Spleen (tissue), 11 donors: ENCODE results near the gene ATP10B. TPM values are rescaled to one million over a fixed set of nuclear protein-coding genes. Genes with fewer than 3 reads are reported as not detected.

Source experiments
- DNase-seq: peaks from one replicate; pipeline ENCODE4 v3.0.0-alpha.2; 2020
- H3K27ac ChIP-seq, 8 donors: fragments of 200-600 bp; sonication (generic) in 7 of 8; 1 replicate in 4 of 8; 2 replicates in 4 of 8; pipeline versions ENCODE4 v1.5.0 to v1.8.0; 2016 to 2021; ENCODE audit warnings: inconsistent platforms in 4 of 8, mild to moderate bottlenecking in 4 of 8, moderate library complexity in 1 of 8
- H3K27me3 ChIP-seq, 7 donors: fragments of 200-600 bp; sonication (generic) in 6 of 7; replicated peaks in 1 of 7; 1 replicate in 4 of 7; 2 replicates in 3 of 7; pipeline versions ENCODE4 v1.5.0 to v1.8.0; 2016 to 2021; ENCODE audit warnings: inconsistent platforms in 3 of 7, mild to moderate bottlenecking in 1 of 7
- H3K36me3 ChIP-seq, 6 donors: fragments of 200-600 bp; sonication (generic) in 5 of 6; 1 replicate in 4 of 6; 2 replicates in 2 of 6; pipeline versions ENCODE4 v1.5.0 to v1.8.0; 2016 to 2021; ENCODE audit warnings: inconsistent platforms in 2 of 6
- H3K4me1 ChIP-seq, 6 donors: fragments of 200-600 bp; sonication (generic) in 5 of 6; 1 replicate in 3 of 6; 2 replicates in 3 of 6; pipeline versions ENCODE4 v1.5.0 to v1.8.0; 2016 to 2021; ENCODE audit warnings: inconsistent platforms in 3 of 6
- H3K4me3 ChIP-seq, 8 donors: fragments of 200-600 bp; sonication (generic) in 7 of 8; 1 replicate in 4 of 8; 2 replicates in 4 of 8; pipeline versions ENCODE4 v1.5.0 to v1.8.0; 2016 to 2021; ENCODE audit warnings: inconsistent platforms in 4 of 8, mild to moderate bottlenecking in 4 of 8, moderate library complexity in 2 of 8
- H3K9me3 ChIP-seq, 8 donors: fragments of 200-600 bp; sonication (generic) in 7 of 8; 1 replicate in 4 of 8; 2 replicates in 4 of 8; pipeline versions ENCODE4 v1.5.0 to v1.8.0; 2016 to 2021; ENCODE audit warnings: inconsistent platforms in 4 of 8
- CTCF ChIP-seq, 11 experiments: fragments of 200-600 bp in 7 of 11; fragments of 450-650 bp in 4 of 11; sonication (generic) in 4 of 11; IDR thresholded peaks in 8 of 11; conservative IDR thresholded peaks in 3 of 11; 1 replicate in 7 of 11; 2 replicates in 4 of 11; pipeline versions ENCODE4 v1.4.0 to v1.8.0; 2016 to 2021; ENCODE audit warnings: antibody characterized with exemption in 11 of 11, inconsistent platforms in 4 of 11, mild to moderate bottlenecking in 1 of 11
- POLR2A ChIP-seq, 3 donors: fragments of 450-650 bp; IDR thresholded peaks; one replicate each; pipeline ENCODE4 v1.5.1; 2017; ENCODE audit warnings: antibody characterized with exemption in 3 of 3, mild to moderate bottlenecking in 1 of 3
- POLR2AphosphoS5 ChIP-seq, 3 donors: sonication (generic); formaldehyde crosslinking; IDR thresholded peaks; one replicate each; pipeline ENCODE4 v1.5.1; 2017; ENCODE audit warnings: antibody characterized with exemption in 3 of 3
- WGBS, 5 donors: extraction: QIAGEN DNeasy Blood & Tissue Kit in 3 of 5; methylation state at CpG; one replicate each; pipeline versions ENCODE4 v1.1.5 to v1.1.7; 2013 to 2018; 5-methylcytosine and 5-hydroxymethylcytosine counted together
- intact Hi-C: fragments of 100-400 bp; cut with DNase I; formaldehyde crosslinking; loops from one replicate; pipeline ENCODE4 v1.15.0; 2023; ENCODE audit warnings: low total_unique reads
- polyA plus RNA-seq, 3 donors: library from polyadenylated mRNA; stranded (reverse); fragments of 200-250 nt; gene quantifications; one replicate each; pipeline ENCODE4 v1.2.1, GENCODE V29; 2013
- total RNA-seq, 7 donors: library from RNA; depleted of rRNA in 3 of 7; stranded (reverse); fragments of >200 nt in 3 of 7; fragmentation: NEBNext Ultra II Directional in 4 of 7; extraction: Animal tissue kit (Norgen Biotek cat#: 25700) in 4 of 7; gene quantifications; one replicate each; pipeline versions ENCODE4 v1.1.0 to v1.2.1, GENCODE V29; 2016 to 2021
- donor health status: healthy with polysubstance abuse.
- donor health status: DM: no; HTN: no; CAD: no; lungs with moderate emphysema.
- donor health status: DM: no; HTN: no; CAD: no.
- donor health status: Bipolar disorder and iron deficiency.
- donor health status: healthy.
- donor health status: DM: no; HTN: no; CAD: no.
- donor health status: DM: yes; HTN: yes; CAD: no.

ATP10B gene
- total and polyA plus RNA-seq, 10 donors: 0.06 TPM; not detected in 9

DNA sequence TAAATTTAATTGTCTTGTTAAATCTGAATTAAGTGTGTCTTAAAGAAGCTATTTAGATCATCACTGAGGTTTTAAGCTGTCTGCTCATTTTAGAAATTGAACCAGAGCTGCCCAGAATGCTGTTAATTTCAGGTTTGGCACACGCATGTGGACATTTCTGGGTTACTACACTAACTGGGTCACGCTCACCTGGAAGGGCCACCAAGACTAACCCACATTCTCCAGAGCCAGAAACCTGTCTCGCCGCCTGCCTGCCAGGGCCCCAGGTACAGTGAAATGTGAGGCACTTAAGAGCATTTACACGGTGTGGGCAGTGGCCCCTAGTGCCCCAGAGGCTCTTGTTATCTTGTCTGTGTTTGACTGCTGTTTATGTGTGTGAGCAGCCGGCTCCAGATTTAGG, 46.6 kb downstream of the ATP10B start:
- Histone ChIP-seq H3K36me3 (no peaks in the 10 kb centered on the region), H3K27me3 (no peaks in the 10 kb centered on the region), H3K4me3 (no peak overlapping the region), H3K9me3 (no peaks in the 10 kb centered on the region), H3K27ac (no peak overlapping the region), H3K4me1 (no peaks in the 10 kb centered on the region)
- WGBS, 5 donors: 74 to 89% (median 82%) methylated on average over 6 of the region's 6 CpGs
- TF ChIP-seq POLR2A (IDR thresholded peaks at IDR 0.05) (no peak), CTCF (IDR thresholded peaks at IDR 0.05 in 8 of 11, conservative IDR thresholded peaks at IDR 0.05 in 3 of 11) (no peak), POLR2AphosphoS5 (IDR thresholded peaks at IDR 0.05) (no peak)
- no peak for DNase-seq
- intact Hi-C loops: no loop called here

DNA sequence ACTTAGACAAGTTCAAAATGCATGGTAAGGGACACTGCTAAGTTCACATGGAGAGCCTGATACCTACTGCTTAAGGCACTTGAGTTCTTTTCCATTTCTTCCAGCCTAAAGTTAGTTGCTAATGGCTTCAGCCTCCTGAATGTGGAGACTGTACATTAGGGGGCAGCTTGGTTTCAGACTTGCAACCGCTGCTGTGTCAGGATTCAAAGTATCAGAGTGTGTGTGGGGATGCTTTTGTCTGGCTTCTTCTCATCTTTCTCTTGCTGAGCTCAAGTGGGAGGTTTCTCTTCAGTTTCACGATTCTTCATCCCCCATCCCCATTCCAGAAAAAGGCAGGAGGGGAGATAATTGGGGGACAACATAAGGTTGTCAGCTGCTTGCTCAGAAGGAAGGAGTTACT, 49.4 kb downstream of the ATP10B start:
- no peak overlapping the region for H3K27ac ChIP-seq
- DNase-seq: no peak
- no peaks in the 10 kb centered on the region for H3K36me3 ChIP-seq
- H3K4me1 ChIP-seq: no peaks in the 10 kb centered on the region
- intact Hi-C loops: no loop called here
- H3K27me3 ChIP-seq: no peaks in the 10 kb centered on the region
- H3K9me3 ChIP-seq: no peaks in the 10 kb centered on the region
- 56 to 85% (median 67%) methylated on average over 2 of the region's 2 CpGs for WGBS, 5 donors
- no peak for TF ChIP-seq POLR2AphosphoS5 (IDR thresholded peaks at IDR 0.05)
- no peak overlapping the region for H3K4me3 ChIP-seq

- TF ChIP-seq CTCF (IDR thresholded peaks at IDR 0.05 in 8 of 11, conservative IDR thresholded peaks at IDR 0.05 in 3 of 11) (no peak), POLR2A (IDR thresholded peaks at IDR 0.05) (no peak), POLR2AphosphoS5 (IDR thresholded peaks at IDR 0.05) (no peak)
- H3K4me3 ChIP-seq: no peak overlapping the region
- 77 to 90% (median 80%) methylated on average over 4 of the region's 4 CpGs for WGBS, 5 donors
- intact Hi-C loops: no loop called here
- no peak overlapping the region for H3K27ac ChIP-seq
- H3K9me3 ChIP-seq: no peaks in the 10 kb centered on the region
- no peaks in the 10 kb centered on the region for H3K4me1 ChIP-seq
- no peaks in the 10 kb centered on the region for H3K36me3 ChIP-seq
- no peak for DNase-seq
- no peaks in the 10 kb centered on the region for H3K27me3 ChIP-seq
Measured at GRCh38 chr5:160800375-160801275, 51.4 kb downstream of the ATP10B start.

- Histone ChIP-seq H3K4me3 (no peak overlapping the region), H3K27me3 (no peaks in the 10 kb centered on the region), H3K36me3 (no peaks in the 10 kb centered on the region), H3K27ac (no peak overlapping the region), H3K9me3 (no peaks in the 10 kb centered on the region), H3K4me1 (no peaks in the 10 kb centered on the region)
- DNase-seq: no peak
- 29 to 45% (median 38%) methylated on average over 4 of the region's 4 CpGs for WGBS, 5 donors
- TF ChIP-seq CTCF (IDR thresholded peaks at IDR 0.05 in 8 of 11, conservative IDR thresholded peaks at IDR 0.05 in 3 of 11) (no peak), POLR2A (IDR thresholded peaks at IDR 0.05) (no peak), POLR2AphosphoS5 (IDR thresholded peaks at IDR 0.05) (no peak)
- intact Hi-C loops: no loop called here
Measured at GRCh38 chr5:160799184-160799583, 52.8 kb downstream of the ATP10B start.
